Fibroblast of skin of abdomen (primary cell): ENCODE data around the gene CCSER2.

Experiments used
- DNase-seq: peaks from one replicate; pipeline ENCODE4 v3.0.0-alpha.2; 2013

CCSER2 gene

DNA sequence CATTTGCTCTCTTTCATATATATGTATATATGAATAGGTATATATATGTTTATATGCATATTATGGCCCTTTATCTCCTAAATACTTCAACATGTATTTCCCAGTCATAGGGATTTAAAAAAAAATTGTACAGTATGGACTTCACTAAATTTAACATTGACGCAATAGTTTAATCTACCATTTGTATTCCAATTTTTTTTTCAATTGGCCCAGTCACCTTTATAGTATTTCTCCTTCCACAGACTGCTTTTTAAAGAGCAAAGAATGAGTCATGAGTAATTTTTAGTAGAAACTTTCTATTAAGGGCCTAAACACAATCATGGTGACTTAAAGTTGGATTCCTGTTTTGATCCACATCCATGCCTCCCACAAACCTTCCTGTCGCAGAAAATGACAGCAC lies 20.5 kb downstream of the CCSER2 start:
- DNase-seq = peak; percentile 75

DNA sequence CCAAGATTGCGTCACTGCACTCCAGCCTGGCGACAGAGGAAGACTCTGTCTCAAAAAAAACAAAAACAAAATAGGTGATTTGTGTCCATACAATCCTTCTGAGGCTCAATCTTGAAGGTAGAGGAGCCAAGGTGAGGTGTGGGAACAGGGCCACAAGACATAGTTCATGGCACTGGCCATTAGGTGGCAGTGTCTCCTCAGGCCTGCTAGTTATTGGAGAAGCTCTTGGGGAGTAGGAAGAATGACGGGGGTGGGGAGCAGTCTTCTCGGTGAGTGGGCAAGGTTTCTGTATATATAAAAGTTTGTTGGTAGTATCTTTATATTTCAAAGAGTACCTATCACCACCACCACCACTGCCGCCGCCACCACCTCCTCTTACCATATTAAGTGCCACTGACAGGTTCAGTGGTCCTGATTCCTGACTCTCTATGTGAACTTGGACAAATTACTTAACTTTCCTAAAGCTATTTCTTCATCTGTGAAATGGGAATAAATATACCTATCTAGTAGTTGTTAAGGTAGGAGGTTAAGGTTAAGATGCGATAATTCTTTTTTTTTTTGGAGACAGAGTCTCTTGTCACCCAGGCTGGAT lies 24.0 kb downstream of the CCSER2 start:
- peak; percentile 60 for DNase-seq

DNA sequence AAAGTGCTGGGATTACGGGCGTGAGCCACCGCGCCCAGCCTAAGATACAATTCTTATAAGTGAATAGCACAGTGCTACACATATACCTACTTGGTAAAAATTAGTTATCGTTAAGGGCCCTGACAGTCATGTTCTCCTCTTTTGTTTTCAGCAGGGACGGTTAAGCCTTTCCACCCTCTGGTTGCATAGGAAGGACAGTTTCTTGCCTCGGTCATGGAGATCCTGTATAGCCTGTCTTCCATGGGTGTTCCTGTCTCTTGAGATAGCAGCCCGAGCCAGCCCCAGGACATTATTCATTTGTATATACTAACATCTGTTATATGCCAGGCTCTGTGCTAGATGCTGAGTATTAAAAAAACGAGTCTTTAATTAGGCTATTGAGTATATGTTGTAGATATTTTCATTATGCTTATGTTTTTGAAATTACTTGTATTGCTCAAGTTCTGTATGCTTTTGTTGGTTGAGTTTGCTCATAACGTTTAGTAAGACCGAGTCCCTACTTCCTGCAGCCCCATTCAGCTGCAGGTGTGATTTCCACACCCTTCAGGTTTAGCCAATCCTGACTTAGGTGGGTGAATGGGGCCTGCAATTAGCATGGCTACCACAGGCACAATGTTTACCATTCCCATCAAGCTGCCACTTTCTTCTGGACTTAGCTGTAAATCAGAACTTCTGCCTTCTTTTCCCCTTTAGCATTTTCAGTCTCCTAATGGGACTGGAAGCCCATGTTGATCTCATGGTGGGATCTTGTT lies 24.8 kb downstream of the CCSER2 start:
- DNase-seq = no peak

DNA sequence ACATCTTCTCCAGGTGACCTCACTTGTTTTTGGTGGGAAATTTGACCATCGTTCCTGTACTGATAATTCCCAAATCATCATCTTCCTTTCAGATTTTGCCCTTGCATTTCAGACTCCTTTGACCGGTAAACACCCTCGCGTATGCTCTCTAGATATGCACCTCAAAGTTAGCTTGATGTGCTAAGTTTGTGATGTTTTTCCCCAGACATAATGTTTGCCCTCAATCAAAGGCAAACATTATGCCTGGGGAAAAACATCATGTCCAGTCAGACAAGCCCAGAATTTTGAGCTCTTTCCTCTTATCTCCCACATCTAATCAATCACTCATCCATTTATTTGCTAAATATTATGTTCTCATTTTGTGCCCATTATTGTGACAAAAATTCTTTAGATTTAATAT lies 26.2 kb downstream of the CCSER2 start:
- no peak for DNase-seq

DNA sequence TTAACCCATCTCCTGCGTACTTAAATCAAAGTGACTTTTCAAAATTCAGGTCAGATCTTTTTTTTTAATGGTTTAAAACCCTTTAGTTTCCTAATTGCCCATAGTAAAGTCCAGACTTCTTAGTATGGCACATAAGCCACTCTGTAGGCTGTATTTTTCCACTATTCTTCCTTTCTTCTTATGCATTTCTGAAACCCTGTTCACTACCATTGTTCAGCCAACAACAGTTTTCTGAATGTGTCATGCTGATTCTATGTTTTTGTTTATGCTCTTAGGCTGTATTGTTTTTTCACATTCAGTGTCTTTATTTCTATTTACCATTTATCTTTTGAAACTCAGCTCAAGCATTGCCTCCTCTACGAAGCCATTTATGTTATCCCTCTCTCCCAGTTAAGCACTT lies 26.7 kb downstream of the CCSER2 start:
- DNase-seq = no peak

DNA sequence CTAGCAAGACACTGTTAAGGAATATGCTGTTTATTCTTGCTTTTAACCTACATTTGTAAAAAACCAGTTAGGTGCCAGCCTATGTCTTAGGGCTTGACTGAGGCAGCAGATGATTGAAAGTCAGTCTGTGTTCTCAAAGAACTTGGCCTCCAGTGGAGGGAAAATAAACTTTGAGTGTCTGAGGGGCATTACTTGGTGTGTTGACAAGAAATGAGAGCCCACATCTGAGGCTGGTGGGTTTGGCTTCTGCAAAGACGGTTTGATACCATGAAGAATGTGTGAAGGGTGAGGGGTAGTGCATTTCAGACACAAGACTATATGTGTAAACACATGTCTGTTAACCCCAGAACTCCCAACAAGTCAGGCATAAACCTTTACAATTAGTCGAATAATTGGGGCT lies 28.5 kb downstream of the CCSER2 start:
- DNase-seq = no peak

DNA sequence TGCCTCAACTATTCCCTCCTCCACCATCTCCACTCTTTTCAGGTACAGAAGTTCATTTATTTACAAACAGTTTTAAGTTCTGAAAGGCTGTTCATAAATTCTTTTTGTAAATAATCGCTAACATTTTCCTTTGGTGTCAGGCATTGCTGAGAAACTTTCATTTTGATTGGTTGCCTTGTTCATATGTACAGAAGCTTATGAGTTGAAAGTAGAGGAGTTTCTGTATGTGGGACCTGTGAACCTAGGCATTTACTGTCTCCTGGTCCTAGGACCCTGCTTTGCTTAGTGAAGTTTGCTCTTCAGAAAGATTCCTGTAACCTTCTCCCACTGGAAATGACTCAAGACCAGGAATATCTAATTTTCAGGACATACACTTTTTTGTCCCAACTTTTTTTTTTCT lies 30.4 kb downstream of the CCSER2 start:
- no peak for DNase-seq

DNA sequence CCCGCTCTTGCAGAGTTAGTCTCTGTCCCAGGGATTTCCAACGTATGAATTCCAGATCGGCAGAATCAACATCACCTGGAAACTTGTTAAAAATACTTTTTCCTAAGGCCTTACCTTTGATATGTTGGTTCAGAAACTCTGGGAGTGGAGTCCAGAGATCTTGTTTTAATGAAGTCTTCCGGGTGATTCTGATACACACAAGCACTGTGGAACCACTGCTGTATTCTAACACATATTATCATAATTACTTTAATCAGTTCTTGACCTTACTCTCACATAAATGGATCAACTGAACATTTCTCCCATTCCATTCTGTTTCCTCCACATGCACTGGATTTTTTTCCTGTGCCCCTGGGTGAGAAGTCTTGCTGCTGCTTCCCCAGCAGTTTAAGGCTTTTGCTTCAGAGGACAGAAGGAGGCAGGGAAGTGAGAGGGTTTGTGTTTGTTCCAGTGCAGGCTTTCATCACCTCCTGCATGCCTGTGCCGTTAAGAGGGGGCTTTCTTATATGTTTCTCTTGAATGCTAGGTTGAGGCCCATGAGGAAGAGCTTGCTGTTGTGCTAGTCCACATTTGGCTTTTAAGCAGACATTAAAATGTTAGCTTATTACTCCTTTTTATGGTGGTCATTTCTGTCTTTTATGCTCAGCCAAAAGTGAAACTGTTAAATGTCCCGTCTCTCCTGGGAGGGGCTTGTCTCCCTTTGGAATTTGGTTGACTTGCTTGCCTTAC lies 32.4 kb downstream of the CCSER2 start:
- DNase-seq = peak; percentile 25

DNA sequence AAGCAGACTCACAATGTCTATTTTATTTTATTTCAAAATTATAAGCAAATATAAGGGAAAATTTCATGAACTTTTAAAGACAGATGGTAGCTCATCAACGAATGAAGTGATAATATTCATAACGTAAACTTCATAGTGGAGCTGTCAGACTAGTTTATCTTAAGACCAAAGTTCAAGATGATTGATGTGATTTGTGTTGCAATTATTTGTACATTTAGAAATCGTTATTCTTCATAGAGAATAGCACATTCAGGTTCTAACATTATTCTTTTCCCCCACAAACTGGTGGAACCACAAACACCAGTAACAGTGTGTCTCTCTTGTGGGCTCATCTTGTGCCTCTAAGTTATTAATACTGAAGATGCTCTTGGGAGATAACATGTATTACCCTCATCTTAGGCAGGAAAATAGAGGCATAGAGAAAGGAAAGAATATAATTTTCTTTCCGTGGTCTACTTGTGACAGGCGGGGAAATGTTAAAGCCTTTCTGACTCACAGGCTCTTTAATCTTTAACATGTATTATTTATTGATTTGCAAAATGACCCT lies 37.0 kb downstream of the CCSER2 start:
- no peak for DNase-seq

DNA sequence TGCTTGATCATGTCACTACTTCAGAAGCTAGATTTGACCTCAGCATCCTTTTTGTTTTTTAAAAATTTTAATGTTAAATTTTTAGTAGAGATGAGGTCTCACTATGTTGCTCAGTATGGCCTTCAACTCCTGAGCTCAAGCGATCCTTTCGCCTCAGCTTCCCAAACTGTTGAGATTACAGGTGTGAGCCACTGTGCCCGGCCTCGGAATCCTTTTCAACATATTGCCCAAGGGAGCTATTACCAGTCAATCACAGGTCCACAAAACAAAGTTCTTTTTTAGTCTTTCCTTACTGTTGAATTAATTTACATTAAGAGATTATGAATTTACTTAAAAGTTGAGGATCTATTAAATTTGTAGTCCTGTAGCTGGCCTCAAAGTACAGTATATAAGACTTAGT lies 37.7 kb downstream of the CCSER2 start:
- DNase-seq = no peak

DNA sequence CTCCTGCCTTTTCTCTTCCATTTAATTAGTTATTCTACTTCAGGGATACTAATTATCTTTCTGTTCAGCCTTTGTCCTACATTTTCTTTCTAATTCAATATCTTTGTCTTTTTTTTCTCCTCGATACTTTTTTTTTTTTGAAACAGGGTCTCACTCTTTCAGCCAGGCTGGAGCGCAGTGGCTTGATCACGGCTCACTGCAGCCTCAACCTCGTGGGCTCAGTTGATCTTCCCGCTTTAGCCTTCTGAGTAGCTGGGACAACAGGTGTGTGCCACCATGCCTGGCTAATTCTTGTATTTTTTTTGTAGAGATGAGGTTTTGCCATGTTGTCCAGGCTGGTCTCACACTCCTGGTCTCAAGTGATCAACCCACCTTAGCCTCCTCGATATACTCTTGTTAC lies 38.9 kb downstream of the CCSER2 start:
- DNase-seq = no peak

DNA sequence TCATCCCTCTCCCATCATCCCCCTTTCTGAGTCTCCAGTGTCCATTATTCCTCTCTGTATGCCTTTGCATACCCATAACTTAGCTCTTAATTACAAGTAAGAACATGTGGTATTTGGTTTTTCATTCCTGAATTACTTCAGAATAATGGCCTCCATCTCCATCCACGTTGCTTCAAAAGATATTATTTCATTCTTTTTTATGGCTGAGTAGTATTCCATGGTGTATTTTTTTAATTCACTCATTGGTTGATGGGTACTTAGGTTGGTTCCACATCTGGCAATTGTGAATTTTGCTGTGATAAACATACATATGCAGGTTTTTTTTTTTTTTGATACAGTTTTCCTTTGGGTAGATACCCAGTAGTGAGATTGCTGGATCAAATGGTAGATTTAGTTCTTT lies 40.4 kb downstream of the CCSER2 start:
- no peak for DNase-seq

DNA sequence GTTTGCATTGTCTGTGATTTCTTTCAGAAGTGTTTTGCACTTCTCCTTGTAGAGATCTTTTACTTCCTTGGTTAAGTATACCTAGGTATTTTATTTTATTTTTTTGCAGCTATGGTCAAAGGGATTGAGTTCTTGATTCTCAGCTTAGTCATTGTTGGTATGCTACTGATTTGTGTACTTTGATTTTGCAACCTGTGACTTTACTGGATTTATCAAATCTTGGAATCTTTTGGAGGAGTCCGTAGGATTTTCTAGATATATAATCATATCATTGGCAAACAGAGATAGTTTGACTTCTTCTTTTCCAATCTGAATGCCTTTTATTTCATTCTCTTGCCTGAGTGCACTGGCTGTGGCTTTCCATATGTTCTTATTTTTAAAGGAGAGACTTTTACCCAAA lies 41.9 kb downstream of the CCSER2 start:
- no peak for DNase-seq

DNA sequence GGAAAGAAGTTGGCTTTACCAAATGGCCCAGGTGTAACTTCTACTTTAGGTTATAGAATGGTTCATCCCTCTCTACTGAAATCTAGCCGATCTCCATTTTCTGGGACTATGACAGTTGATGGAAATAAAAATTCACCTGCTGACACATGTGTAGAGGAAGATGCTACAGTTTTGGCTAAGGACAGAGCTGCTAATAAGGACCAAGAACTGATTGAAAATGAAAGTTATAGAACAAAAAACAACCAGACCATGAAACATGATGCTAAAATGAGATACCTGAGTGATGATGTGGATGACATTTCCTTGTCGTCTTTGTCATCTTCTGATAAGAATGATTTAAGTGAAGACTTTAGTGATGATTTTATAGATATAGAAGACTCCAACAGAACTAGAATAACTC lies 43.6 kb downstream of the CCSER2 start:
- no peak for DNase-seq

DNA sequence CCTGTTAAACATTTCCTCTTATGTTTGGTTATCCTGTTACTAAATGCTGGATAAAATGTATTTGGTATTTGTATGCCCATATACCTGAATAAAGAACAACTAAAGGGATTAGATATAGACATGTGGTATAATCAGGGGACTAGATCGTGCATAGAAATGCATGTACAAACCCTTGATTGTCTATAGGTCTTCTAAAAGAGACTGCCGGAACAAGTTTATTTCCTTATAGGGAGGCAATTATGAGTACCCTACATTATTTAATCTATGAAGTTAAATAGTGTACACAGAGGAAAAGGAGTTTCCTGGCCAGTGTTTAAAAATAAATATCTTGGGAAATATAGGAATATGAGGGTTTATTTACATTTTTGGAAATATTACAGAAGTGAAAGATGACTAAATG lies 44.6 kb downstream of the CCSER2 start:
- DNase-seq = no peak

DNA sequence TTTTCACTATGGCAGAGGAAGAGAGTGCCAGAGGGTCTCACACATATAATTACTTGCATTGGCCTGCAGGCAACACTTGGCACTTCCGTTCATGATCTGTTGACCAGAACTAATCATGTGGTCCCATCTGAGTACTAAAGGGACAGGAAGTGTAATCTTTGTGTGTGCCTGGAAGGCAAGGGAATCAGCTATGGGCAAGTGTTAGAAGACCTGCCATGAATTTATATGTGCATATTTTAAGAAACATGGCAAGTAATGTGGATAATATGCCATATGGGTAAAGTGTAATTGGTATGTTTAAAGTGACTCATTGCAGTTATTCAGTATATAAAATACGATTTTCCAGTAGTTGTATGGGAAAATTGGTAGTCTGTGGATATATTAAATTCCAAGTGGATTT lies 46.1 kb downstream of the CCSER2 start:
- no peak for DNase-seq

DNA sequence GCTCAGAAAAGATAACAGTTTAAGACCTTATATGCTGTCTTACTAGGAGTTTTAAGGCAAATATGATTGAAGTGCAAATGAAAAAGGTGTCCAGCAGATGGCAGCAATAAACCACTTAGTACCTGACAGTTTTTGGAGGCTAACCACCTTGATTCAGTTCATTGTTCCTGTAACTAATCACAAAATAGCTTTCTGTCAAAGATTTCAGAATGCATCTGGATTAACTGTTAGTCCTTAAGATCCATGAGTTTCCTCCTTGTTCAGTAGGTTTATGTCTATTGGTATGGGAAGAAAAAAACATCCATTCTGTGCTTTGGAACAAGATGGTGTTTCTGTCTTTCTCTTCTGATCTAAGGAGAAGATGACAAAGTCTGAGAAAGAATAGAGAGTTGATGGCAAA lies 46.6 kb downstream of the CCSER2 start:
- DNase-seq = peak; percentile 31

DNA sequence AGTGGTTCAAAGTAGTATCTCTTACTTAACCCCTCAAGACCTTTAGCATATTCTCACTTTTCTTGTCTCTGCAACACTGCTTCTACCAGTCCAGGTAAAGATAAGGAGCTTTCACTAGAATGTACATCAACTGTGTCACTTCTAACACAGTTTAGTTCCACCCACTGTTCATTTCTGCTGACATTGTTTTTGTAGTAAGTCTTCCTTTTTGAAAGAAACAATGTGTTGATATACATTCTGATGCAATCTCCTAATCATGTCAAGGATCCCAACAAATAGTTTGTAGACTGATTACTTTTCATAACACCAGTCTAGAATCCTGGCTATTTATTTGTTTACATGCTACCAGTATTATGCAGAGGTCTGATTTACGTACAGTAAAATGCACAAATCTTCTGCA lies 47.5 kb downstream of the CCSER2 start:
- DNase-seq = no peak

DNA sequence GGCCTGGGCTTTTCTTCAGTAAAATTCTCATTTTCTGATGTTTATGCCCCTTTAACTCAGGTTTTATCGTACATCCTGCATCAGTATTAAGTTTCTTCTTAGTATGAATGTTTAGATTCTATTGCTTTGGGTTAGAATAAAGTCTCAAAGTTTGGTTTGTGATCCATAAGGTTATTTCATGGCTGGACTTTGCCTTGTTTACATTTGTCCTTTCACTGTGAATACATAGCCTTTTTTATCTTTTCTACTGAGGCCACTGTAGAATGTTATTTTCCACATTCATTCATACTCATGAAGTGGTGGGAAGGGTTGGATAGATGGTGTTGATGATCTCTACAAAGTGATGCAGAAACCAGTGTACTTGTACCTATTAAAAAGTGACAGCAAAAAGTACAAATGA lies 59.8 kb downstream of the CCSER2 start:
- DNase-seq = no peak

DNA sequence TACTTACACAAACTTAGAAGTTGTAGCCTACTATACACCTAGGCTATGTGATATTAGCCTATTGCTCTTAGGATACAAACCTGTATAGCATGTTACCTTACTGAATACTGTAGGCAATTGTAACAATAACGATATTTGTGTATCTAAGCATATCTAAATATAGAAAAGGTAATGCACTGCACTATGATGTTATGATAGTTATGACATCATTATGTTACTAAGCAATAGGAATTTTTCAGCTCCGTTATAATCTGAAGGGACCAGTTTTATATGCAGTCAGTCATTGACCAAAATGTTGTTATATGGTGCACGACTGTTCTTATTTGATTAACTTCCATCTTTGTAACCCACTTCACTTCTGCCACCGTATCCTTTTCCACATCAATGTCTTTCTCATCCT lies 62.0 kb downstream of the CCSER2 start:
- no peak for DNase-seq

DNA sequence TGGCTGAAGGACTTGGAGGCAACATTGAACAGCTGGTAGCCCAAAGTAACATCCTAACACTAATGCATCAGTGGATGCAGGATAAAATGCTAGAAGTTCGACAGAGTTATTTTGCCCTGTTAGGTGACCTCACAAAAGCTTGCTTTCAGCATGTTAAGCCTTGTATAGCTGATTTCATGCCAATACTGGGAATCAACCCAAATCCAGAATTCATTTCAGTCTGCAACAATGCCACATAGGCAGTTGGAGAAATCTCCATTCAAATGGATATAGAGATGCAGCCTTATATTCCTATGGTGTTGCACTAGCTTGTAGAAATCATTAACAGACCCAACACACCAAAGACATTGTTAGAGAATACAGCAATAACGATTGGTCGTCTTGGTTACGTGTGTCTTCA lies 62.9 kb downstream of the CCSER2 start:
- DNase-seq = no peak

DNA sequence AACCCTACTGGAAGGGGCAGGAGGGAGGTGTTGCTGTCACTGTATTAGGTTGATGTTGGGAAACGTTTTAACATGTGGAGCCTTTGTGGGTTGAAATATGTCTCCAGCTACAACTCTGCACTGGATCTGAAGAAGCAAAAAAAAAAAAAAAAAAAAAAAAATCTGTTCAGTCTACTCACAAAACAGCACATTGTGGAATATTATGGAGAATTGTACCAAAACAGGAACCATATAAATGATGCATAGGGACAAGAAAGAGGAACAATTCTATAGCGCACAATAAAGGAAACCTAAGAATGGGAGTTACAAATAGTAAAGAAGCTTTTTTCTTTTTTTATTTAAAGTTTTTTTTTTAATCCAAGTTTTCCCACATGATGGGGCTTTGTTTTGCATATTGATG lies 63.8 kb downstream of the CCSER2 start:
- no peak for DNase-seq

DNA sequence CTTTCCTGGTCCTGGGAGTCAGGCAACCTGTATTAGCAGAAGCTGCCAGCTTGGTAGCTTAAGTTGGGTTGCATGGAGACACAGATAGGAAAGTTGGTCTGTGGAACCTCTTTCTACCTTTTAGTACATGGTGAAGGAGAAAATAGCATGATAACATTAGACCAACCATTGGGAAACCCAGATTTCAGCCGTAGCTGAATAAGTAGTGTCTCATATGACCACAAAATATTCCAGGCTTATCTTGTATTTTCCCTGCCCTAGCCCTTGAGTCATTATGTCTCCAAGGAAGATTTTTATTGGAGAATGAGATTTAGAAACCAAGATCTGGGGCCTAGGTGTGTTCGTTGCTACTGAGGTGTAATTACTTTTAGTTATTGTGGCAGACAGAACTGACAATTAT lies 67.2 kb downstream of the CCSER2 start:
- DNase-seq = no peak

DNA sequence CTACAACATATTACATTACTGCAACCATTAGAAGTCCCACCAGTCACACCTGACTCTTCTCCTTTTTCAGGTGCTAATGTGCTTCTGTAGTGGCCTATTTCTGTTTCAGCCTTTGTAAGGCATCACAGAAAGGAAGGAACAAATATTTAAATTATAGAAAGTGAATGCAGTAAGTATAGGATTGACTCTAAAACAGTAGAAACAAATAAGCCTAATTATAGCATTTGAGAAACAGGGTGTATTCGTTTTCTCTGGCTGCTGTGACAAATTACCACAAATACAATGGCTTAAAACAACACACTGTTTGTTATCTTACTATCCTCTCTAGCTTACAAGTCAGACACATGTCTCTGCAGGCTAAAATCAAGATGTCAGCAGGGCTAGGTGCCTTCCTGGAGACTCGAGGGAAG lies 69.4 kb downstream of the CCSER2 start:
- no peak for DNase-seq
